ENCODE measurements around the gene CABCOCO1.
"Not testable (repeated sequence)": the region's sequence is repeated elsewhere in the genome, so short reads cannot be mapped to it uniquely, and the experiment has no call there.

CABCOCO1 gene

DNA sequence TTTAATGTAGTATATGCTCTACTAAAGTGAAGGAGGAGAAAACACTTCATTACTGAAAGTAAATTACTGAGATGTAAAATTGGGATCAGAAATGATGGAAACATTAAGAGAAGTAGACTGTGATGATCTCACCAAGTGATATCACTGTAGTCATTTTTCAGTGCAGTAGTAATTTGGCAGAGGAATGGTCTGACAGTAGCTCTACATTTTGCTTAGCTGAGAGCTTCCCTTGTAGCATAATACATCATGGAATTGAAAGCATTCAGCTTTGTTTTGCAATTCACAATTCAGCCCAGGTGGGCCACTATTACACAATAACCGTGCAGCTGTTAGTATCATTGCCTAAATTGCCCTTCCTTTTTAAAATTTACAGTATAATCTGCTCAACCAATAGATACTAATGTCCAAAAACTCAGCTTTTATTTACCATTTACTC is 19.4 kb upstream of the CABCOCO1 start:
- DNase-seq = no peak

- DNase-seq = no peak
These were observed 9.0 kb upstream of the CABCOCO1 start for GRCh38 chr10:61653699-61654098.

DNA sequence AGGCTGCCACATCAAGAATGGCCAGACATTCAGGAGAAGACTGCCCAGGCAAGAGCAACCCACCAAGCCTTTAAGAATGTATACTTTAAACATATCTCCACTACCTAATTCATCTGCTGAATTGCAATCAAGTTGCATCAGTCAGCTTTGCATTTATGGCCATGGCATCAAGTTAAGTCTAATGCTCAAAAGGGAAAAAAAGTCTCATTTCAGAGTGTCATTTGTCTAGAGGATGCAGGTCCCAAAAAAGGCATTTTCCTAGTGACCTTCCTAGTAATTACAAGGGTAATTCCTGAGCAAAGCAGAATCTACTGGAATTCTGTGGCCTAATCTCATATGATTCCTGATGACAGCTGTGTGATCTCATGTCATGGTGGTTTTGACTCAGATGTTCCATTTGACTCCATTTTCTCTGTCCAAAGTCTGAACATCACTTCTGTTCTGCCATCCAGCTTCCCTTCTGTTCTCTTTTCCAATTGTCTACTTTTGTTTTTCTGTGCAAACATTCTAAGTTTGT is 7.3 kb upstream of the CABCOCO1 start:
- no peak for DNase-seq

- no peak for DNase-seq
These were observed 737 bp downstream of the CABCOCO1 start for GRCh38 chr10:61663466-61663865.

DNA sequence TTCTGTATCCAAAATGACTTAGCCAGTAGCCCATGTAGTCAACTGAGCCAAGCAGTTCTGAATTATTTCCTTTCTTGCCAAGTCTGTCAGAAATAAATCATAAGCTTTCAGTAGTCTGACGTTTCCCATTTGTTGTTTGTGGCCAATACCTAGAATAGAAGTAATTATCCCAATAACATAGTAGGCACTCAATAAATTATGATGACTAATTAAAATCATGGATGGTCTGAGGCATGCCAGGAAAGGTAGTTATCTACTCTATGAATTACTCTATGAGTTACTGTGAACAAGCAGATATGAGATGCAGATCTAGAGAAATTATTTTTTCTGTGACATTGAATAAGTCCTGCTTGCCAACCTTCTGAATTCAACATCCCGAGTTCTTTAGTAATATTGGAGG is 2.3 kb downstream of the CABCOCO1 start:
- no peak for DNase-seq

DNA sequence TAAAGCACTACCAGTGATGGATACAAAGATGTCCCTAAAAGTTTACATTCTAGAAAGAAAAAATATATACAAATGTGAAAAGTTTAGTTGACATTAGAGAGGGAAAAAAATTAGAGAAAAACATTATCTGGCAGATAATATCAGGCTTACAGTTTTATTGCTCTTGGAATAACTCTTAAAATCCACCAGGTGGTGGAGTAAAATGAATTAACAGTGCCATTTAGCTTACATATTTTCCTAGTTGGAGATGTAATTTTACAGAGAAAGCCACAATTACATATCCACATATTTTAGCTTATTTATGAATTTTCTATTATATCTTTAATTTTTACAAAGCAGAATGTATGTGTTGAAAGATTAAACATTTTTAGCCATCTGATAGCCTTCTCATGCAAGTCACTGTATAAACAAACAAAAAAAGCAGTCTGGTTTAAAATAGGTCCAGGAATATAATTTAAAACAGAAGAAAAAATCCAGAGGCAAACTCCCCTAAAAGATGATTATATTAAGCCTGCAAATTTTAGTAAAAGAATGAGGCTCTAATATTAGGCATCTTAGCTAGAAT is 6.5 kb downstream of the CABCOCO1 start:
- no peak for DNase-seq

GRCh38 chr10:61669849-61670248 is 7.1 kb downstream of the CABCOCO1 start:
- no peak for DNase-seq

DNA sequence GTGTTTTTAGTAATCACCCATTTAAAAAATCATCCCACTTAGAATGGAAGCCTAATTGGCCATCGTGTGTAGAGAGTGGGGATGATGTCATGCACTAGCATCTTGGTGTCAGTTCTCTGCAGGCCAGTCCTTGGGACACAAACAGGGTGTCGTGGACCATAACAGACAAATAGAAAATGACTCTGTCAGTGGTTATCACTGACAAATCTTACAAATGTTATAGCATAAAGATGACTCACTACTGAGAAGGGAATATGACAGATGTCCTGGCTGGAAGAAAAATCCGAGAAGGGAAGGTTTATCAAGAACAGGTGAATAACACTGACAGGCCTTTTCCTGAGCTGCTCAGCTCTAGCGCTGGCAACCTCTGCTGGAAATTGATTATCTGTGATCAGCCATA is 10.6 kb downstream of the CABCOCO1 start:
- DNase-seq = no peak

- no peak for DNase-seq
These were observed 19.6 kb downstream of the CABCOCO1 start for GRCh38 chr10:61682323-61682722.

- no peak for DNase-seq
These were observed 20.6 kb downstream of the CABCOCO1 start for GRCh38 chr10:61683319-61683718.

DNA sequence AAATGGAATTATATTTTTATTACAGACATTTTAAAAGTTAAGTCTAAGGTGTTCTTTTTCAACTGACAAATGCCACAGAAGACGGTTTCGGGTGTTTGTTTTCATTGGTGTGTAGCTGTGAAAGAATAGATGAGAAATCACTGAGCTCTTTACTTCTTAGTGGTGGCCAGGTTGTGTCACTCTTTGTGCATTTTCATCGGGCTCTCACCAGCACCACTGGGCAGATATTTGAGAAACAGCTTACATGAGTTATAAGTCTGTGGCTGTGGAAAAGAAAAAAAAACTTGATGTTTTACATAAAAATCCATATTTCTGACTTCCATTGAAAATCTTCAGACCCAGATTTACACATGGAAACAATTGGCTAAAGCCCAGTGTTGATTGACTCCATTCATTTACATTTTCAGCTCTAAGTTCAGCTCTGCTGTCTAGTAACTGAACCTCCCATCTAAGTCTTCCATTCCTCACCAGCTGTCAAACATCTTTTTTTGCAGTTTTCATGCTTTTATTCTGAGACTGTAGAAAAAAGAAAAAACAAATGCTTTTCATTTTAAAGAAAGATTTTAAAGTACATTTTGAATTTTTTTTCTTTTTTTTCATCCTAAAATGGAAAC is 22.3 kb downstream of the CABCOCO1 start:
- no peak for DNase-seq

DNA sequence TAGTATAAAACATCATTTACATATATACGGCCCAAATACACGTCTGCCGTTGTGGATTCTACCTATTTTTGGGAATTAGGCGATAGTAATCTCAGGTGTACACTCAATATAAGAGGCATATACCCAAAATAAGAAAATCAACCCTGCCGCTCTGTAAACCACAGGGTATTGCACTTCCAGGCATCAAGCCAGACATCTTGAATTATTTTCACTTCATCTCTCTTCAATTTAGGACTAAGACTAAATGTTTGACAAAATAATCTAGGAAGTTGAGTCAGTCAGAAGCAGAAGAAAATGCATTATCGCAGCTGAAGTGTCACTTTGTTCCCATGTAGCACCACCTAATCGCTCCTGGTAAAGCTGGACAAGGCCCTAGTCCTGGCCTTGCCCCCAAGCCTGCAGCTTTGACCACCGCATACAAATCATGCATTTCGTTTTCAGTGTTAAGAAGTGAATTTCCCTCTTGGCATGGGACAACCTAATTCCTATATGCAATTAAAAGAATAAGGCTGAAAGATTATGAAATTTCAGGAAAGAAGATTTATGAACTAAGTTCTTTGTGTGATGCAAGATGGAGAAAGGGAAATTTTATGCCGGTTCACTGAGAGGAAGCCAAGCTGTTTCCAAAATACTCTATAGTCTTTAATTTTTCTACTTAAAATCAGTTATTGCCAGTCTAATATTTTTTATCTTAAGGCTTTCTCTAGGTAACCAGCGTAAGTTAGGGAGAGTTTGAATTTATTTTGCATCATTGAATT is 26.0 kb downstream of the CABCOCO1 start:
- DNase-seq = no peak

DNA sequence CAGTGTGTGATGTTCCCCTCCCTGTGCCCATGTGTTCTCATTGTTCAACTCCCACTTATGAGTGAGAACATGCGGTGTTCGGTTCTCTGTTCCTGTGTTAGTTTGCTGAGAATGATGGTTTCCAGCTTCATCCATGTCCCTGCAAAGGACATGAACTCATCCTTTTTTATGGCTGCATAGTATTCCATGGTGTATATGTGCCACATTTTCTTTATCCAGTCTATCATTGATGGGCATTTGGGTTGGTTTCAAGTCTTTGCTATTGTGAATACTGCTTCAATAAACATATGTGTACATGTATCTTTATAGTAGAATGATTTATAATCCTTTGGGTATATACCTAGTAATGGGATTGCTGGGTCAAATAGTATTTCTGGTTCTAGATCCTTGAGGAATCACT is 28.9 kb downstream of the CABCOCO1 start:
- not testable (repeated sequence) for DNase-seq

- DNase-seq = no peak
These were observed 29.8 kb downstream of the CABCOCO1 start for GRCh38 chr10:61692447-61693010.

- DNase-seq = no peak
These were observed 36.4 kb downstream of the CABCOCO1 start for GRCh38 chr10:61698968-61699655.

DNA sequence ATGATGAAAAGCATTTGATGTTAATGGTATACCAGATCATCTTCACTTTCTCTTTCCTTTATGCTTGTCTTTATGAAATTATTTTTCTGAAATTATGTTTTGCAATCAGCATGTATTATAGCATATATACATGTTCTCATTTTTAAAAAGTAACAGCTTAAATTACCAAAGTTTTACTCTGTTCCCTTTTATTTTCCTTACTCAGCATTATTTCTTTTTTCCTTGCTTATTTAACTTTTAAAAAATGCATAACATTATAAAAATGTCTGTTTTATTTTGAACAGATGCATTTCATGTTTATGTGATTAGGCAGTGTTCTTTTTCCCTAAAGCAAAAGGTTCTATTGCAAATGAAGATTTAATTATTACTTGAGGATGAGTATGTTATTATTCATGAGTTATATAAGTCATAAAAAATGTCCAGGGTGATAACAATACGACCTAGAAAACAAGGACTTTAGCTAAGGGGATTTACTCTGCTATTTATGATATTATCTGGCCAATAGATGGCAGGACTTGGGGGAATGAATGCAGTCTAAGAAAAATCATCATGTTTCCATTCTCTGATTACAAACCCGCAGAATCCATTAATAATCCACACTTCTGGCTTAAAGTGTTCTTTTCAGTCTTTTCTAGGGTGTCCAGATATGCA is 38.5 kb downstream of the CABCOCO1 start:
- DNase-seq = no peak

DNA sequence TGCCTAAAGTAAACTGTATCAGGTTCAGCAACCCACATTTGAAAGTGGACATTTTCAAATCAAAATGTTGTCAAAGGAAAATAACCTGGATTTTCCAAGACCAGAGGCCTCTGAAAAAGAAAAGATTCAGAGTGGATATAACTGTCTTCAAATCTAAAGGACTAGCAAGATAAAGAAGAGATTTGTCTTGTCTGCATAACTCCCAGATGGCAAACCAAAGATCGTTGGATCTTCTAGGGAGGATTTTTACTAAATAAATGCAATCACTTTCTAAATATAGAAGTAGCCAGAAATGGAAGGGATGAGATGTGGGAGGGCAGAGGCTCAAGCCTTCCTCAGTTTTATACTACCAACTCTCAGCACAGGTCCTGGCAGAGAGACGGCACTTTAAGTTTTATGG is 39.0 kb downstream of the CABCOCO1 start:
- DNase-seq = no peak

GRCh38 chr10:61702584-61702983 is 39.9 kb downstream of the CABCOCO1 start:
- DNase-seq = no peak

DNA sequence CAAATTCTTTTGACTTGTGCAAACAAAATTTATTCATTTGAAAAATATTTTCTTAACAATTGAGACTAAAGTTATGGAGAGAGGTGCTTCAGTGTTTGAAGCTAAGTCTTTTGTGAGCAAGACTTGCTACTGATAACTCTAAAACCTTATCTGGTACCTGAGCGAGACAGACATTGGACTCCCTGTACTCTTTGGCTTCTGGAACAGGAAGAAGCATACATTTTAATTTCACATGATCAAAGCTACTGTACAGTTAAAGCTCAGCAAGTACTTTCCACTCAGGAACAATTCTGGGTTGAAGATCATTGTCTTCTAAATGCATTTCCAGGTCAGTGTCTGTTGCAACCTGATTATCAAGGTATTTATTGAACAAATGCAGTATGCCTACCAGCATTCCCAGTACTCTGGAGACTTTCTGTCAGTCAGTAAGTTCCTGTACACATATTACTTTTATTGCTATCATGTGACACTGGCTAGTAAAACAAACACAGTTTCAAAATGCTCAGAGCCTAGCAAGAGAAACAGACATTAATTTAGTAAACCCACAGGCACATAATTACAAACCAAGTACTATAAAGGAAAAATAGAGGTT is 42.4 kb downstream of the CABCOCO1 start:
- no peak for DNase-seq

DNA sequence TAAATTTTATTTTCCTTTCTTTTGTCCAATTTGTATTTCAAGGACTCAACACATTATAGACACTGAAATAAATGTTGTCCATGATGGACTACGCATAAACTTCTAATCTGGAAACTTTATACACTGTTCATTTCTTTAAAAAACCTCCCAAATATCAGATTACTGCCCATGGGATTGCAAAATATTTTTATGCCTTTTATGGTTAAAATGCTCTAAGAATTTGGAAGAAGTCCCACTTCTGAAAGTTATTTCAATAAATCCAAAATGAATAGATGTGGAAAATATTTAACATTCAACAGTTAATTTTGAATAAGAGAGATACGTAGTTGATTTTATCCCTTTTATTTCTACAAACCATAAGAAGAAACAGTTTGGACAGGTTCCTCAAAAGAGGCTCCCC is 46.1 kb downstream of the CABCOCO1 start:
- DNase-seq = no peak

DNA sequence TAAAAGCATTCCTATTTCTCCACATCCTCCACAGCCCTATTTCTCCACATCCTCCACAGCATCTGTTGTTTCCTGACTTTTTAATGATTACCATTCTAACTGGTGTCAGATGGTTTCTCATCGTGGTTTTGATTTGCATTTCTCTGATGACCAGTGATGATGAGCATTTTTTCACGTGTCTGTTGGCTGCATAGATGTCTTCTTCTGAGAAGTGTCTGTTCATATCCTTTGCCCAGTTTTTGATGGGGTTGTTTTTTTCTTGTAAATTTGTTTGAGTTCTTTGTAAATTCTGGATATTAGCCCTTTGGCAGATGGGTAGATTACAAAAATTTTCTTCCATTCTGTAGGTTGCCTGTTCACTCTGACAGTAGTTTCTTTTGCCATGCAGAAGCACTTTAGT is 49.4 kb downstream of the CABCOCO1 start:
- not testable (repeated sequence) for DNase-seq

GRCh38 chr10:61719475-61719874 is 56.7 kb downstream of the CABCOCO1 start:
- not testable (repeated sequence) for DNase-seq

Measured in NCI-H2107 (cell line).